Mesenchymal stem cell (in vitro differentiated cells and primary cell): ENCODE measurements around the gene C12orf57.

ENCODE experiments used
- DNase-seq: peaks from one replicate; pipeline ENCODE4 v3.0.0-alpha.2; 2013
- H2AFZ ChIP-seq: one replicate; pipeline ENCODE4 v1.6.1; 2013; ENCODE audit warnings: low read depth, mild to moderate bottlenecking, control low read depth, inconsistent platforms, low read length, moderate library complexity
- H2AK5ac ChIP-seq: 2 replicates; pipeline ENCODE4 v1.6.1; 2013; ENCODE audit warnings: low read length, moderate library complexity, mild to moderate bottlenecking, inconsistent platforms; ENCODE audit not compliant: severe bottlenecking
- H2BK120ac ChIP-seq: one replicate; pipeline ENCODE4 v1.6.1; 2013; ENCODE audit warnings: low read depth, mild to moderate bottlenecking, inconsistent platforms, low read length, moderate library complexity
- H2BK12ac ChIP-seq, 2 experiments: one replicate each; pipeline ENCODE4 v1.6.1; 2013; ENCODE audit warnings: inconsistent platforms in 2 of 2, low read length in 2 of 2, mild to moderate bottlenecking in 2 of 2, moderate library complexity in 2 of 2, control low read depth in 1 of 2
- H2BK15ac ChIP-seq: one replicate; pipeline ENCODE4 v1.6.1; 2013; ENCODE audit warnings: mild to moderate bottlenecking, low read depth, inconsistent platforms; ENCODE audit not compliant: poor library complexity, severe bottlenecking
- H2BK5ac ChIP-seq: 2 replicates; pipeline ENCODE4 v1.6.1; 2013; ENCODE audit warnings: low read depth, mild to moderate bottlenecking, low read length, control low read depth, inconsistent platforms; ENCODE audit not compliant: poor library complexity, severe bottlenecking
- H3K14ac ChIP-seq, 2 experiments: one replicate each; pipeline ENCODE4 v1.6.1; 2013; ENCODE audit warnings: inconsistent platforms in 2 of 2, low read length in 2 of 2, control low read depth in 1 of 2, mild to moderate bottlenecking in 1 of 2, moderate library complexity in 1 of 2
- H3K18ac ChIP-seq, 2 experiments: one replicate each; pipeline ENCODE4 v1.6.1; 2013; ENCODE audit warnings: inconsistent platforms in 2 of 2, low read length in 2 of 2, control low read depth in 1 of 2, low read depth in 1 of 2, mild to moderate bottlenecking in 1 of 2
- H3K23ac ChIP-seq, 2 experiments: one replicate each; pipeline ENCODE4 v1.6.1; 2013; ENCODE audit warnings: inconsistent platforms in 2 of 2, low read length in 2 of 2, mild to moderate bottlenecking in 2 of 2, moderate library complexity in 2 of 2, control low read depth in 1 of 2
- H3K27ac ChIP-seq: 2 replicates; pipeline ENCODE4 v1.5.1; 2013; ENCODE audit warnings: mild to moderate bottlenecking, moderate library complexity, low read length, control low read depth, inconsistent platforms; ENCODE audit not compliant: poor library complexity, severe bottlenecking
- H3K27me3 ChIP-seq, 2 experiments: 2 replicates each; pipeline versions ENCODE4 v1.6.1 to v1.7.0; 2013; ENCODE audit warnings: low read length in 2 of 2, mild to moderate bottlenecking in 2 of 2, moderate library complexity in 2 of 2, control low read depth in 1 of 2, inconsistent platforms in 1 of 2; ENCODE audit not compliant: control insufficient read depth in 1 of 2, insufficient read depth in 1 of 2
- H3K36me3 ChIP-seq, 2 experiments: 2 replicates each; pipeline versions ENCODE4 v1.6.1 to v1.7.0; 2013; ENCODE audit warnings: low read length in 2 of 2, control low read depth in 1 of 2, inconsistent platforms in 1 of 2, low read depth in 1 of 2, mild to moderate bottlenecking in 1 of 2; ENCODE audit not compliant: insufficient read depth in 2 of 2, control insufficient read depth in 1 of 2
- H3K4ac ChIP-seq, 2 experiments: one replicate each; pipeline ENCODE4 v1.6.1; 2013; ENCODE audit warnings: inconsistent platforms in 2 of 2, low read length in 2 of 2, mild to moderate bottlenecking in 2 of 2, moderate library complexity in 2 of 2, control low read depth in 1 of 2, low read depth in 1 of 2
- H3K4me1 ChIP-seq: 2 replicates; pipeline ENCODE4 v1.6.1; 2013; ENCODE audit warnings: low read depth, low read length, control low read depth; ENCODE audit not compliant: control insufficient read depth, insufficient read depth
- H3K4me2 ChIP-seq: 2 replicates; pipeline ENCODE4 v1.6.1; 2013; ENCODE audit warnings: low read length, mild to moderate bottlenecking, inconsistent platforms; ENCODE audit not compliant: poor library complexity, severe bottlenecking
- H3K4me3 ChIP-seq, 2 experiments: 2 replicates each; pipeline versions ENCODE4 v1.5.1 to v1.7.0; 2013; ENCODE audit warnings: low read length in 2 of 2, mild to moderate bottlenecking in 2 of 2, control low read depth in 1 of 2, low read depth in 1 of 2; ENCODE audit not compliant: insufficient read depth in 1 of 2
- H3K79me1 ChIP-seq: replicated peaks from 2 replicates; pipeline ENCODE4 v1.6.1; 2013; ENCODE audit warnings: mild to moderate bottlenecking, control low read depth, low read length, inconsistent platforms; ENCODE audit not compliant: poor library complexity, severe bottlenecking
- H3K9ac ChIP-seq: 2 replicates; pipeline ENCODE4 v1.7.0; 2013; ENCODE audit warnings: mild to moderate bottlenecking, low read length, moderate library complexity
- H3K9me3 ChIP-seq: 2 replicates; pipeline ENCODE4 v1.7.0; 2013; ENCODE audit warnings: mild to moderate bottlenecking, low read length; ENCODE audit not compliant: control insufficient read depth
- H4K8ac ChIP-seq: one replicate; pipeline ENCODE4 v1.6.1; 2013; ENCODE audit warnings: inconsistent platforms, mild to moderate bottlenecking, low read length, moderate library complexity
- H4K91ac ChIP-seq: one replicate; pipeline ENCODE4 v1.6.1; 2013; ENCODE audit warnings: mild to moderate bottlenecking, low read length, inconsistent platforms
- WGBS: methylation state at CpG from one replicate; pipeline ENCODE4 v1.1.7; 2013; ENCODE audit warnings: mixed read lengths; 5-methylcytosine and 5-hydroxymethylcytosine counted together

The C12orf57 gene

GRCh38 chr12:6974180-6974579 lies 30.4 kb downstream of the C12orf57 start:
- H3K4me2 ChIP-seq, result no peak overlapping the region
- DNase-seq, result no peak
- no peak overlapping the region for H3K23ac ChIP-seq
- H3K4ac ChIP-seq, result no peak overlapping the region
- H4K8ac ChIP-seq, result no peak overlapping the region
- peaks cover 27% of the 10 kb centered on the region for H3K79me1 ChIP-seq
- no peak overlapping the region for H3K9ac ChIP-seq
- no peak overlapping the region for H3K4me3 ChIP-seq
- no peak overlapping the region for H3K14ac ChIP-seq
- peaks cover 4% of the 10 kb centered on the region for H3K4me1 ChIP-seq
- H2AFZ ChIP-seq, result no peak overlapping the region
- H3K9me3 ChIP-seq, result no peaks in the 10 kb centered on the region
- no peaks in the 10 kb centered on the region for H3K27me3 ChIP-seq
- no peak overlapping the region for H2BK5ac ChIP-seq
- H2BK120ac ChIP-seq, result no peak overlapping the region
- H2AK5ac ChIP-seq, result no peak overlapping the region
- no peak overlapping the region for H4K91ac ChIP-seq
- H2BK15ac ChIP-seq, result no peak overlapping the region
- no peak overlapping the region for H2BK12ac ChIP-seq
- over 99% methylated on average over 6 of the region's 6 CpGs for WGBS
- H3K36me3 ChIP-seq, result peaks cover 44 to 57% of the 10 kb centered on the region in 2 experiments
- H3K18ac ChIP-seq, result no peak overlapping the region
- no peak overlapping the region for H3K27ac ChIP-seq

DNA sequence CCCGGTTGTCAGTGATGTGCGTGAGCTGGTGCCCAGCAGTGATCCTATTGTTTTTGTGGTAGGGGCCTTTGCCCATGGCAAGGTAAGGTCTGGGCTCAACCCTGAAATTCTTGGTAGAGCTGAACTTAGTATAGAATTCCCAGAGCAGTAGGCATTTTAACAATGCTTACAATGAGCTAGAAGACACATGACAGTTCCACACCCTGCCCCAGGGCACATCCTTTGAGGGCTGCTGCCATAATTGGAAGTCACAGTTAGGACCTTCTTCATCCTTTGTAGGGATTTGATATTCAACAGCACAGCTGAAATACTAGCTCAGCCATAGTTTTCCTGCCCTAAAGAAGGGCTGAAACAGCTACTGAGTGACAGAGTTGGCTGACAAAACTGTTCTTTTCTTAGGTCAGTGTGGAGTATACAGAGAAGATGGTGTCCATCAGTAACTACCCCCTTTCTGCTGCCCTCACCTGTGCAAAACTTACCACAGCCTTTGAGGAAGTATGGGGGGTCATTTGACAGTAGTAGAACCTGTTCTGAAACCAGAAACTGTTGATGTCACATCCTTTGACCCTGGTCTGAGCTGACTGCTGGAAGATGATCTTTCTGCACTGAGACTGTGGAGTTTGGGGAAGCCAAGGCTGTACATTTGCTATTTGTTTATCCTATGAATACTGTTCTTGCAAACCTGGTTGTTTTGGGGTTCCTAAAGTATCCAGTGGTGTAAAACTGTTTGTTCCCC lies 31.6 kb downstream of the C12orf57 start:
- H2BK5ac ChIP-seq, result no peak overlapping the region
- no peak overlapping the region for H3K4me3 ChIP-seq

DNA sequence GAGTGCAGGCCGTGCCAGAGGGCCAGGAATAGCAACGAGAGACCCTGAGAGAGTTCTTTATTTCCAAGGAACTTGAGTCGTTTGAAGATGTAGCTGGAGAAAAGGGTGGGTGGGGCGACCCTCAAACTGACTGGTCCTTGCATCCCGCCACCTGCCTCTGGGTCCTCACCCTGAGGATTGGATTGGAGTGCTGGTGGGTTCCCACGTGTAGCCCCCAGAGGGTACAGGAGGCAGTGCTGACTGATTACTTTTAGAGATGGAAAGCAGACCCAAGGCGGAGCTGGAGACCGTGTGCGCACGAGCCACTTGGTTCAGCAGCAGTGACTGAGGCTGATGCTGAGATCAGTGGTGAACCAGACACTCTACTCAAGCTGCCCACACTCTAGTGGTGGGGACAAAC lies 33.8 kb downstream of the C12orf57 start:
- H3K14ac ChIP-seq, result no peak overlapping the region
- no peak for DNase-seq
- no peak overlapping the region for H3K4me3 ChIP-seq
- no peak overlapping the region for H3K27ac ChIP-seq
- no peak overlapping the region for H2AFZ ChIP-seq
- H3K18ac ChIP-seq, result no peak overlapping the region
- H3K9me3 ChIP-seq, result no peaks in the 10 kb centered on the region
- no peak overlapping the region for H2BK120ac ChIP-seq
- H3K4ac ChIP-seq, result no peak overlapping the region
- peaks cover 71 to 90% of the 10 kb centered on the region in 2 experiments for H3K36me3 ChIP-seq
- H3K9ac ChIP-seq, result no peak overlapping the region
- H3K27me3 ChIP-seq, result no peaks in the 10 kb centered on the region
- H2BK12ac ChIP-seq, result no peak overlapping the region
- 93% methylated on average over 10 of the region's 10 CpGs for WGBS
- no peak overlapping the region for H3K4me2 ChIP-seq
- H3K4me1 ChIP-seq, result no peaks in the 10 kb centered on the region
- H4K8ac ChIP-seq, result no peak overlapping the region
- H2BK5ac ChIP-seq, result no peak overlapping the region
- H4K91ac ChIP-seq, result no peak overlapping the region
- no peak overlapping the region for H2BK15ac ChIP-seq
- H3K23ac ChIP-seq, result no peak overlapping the region
- H3K79me1 ChIP-seq, result peaks cover 25% of the 10 kb centered on the region
- no peak overlapping the region for H2AK5ac ChIP-seq

More for the DNA sequence above, 31.6 kb downstream of the C12orf57 start:
- no peak overlapping the region for H3K18ac ChIP-seq
- no peak overlapping the region for H4K91ac ChIP-seq
- no peak overlapping the region for H3K14ac ChIP-seq
- 98% methylated on average over 2 of the region's 2 CpGs for WGBS
- no peak overlapping the region for H2BK12ac ChIP-seq
- no peak overlapping the region for H4K8ac ChIP-seq
- no peak overlapping the region for H3K27ac ChIP-seq
- peaks cover 55 to 68% of the 10 kb centered on the region in 2 experiments for H3K36me3 ChIP-seq
- no peak overlapping the region for H2BK15ac ChIP-seq
- H2AK5ac ChIP-seq, result no peak overlapping the region
- no peak overlapping the region for H3K23ac ChIP-seq
- no peaks in the 10 kb centered on the region for H3K4me1 ChIP-seq
- no peaks in the 10 kb centered on the region for H3K27me3 ChIP-seq
- no peak overlapping the region for H3K4ac ChIP-seq
- DNase-seq, result no peak
- H2BK120ac ChIP-seq, result no peak overlapping the region
- no peak overlapping the region for H3K4me2 ChIP-seq
- no peak overlapping the region for H3K9ac ChIP-seq
- no peak overlapping the region for H2AFZ ChIP-seq
- H3K79me1 ChIP-seq, result peaks cover 27% of the 10 kb centered on the region
- no peaks in the 10 kb centered on the region for H3K9me3 ChIP-seq

DNA sequence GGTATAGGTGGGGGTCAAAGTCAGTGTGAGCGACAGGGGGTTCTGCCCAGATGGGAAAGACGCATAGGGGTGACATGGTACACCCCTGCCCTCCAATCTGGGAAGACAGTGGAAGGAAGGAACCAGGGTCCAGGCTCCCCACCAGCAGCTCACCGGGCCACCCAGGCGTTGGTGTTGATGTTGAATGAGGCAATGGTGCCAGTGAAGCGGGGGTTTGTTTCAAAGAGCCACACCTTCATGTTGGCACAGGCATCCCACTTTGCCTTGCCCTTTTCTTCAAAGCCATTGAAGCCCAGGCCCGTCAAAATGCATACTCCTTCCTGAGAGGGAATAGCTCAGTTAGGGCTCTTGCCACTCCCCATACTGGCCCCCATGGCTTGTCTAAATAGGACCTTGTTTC lies 34.4 kb downstream of the C12orf57 start:
- H3K9ac ChIP-seq, result no peak overlapping the region
- peaks cover 71 to 96% of the 10 kb centered on the region in 2 experiments for H3K36me3 ChIP-seq
- no peak overlapping the region for H2BK15ac ChIP-seq
- DNase-seq, result no peak
- H4K91ac ChIP-seq, result no peak overlapping the region
- H3K18ac ChIP-seq, result no peak overlapping the region
- H3K79me1 ChIP-seq, result peaks cover 24% of the 10 kb centered on the region
- no peaks in the 10 kb centered on the region for H3K9me3 ChIP-seq
- no peak overlapping the region for H3K14ac ChIP-seq
- no peak overlapping the region for H2BK5ac ChIP-seq
- no peak overlapping the region for H3K4ac ChIP-seq
- H3K27me3 ChIP-seq, result no peaks in the 10 kb centered on the region
- no peak overlapping the region for H3K4me2 ChIP-seq
- WGBS, result 94% methylated on average over 6 of the region's 6 CpGs
- H3K27ac ChIP-seq, result no peak overlapping the region
- H4K8ac ChIP-seq, result no peak overlapping the region
- no peak overlapping the region for H2BK120ac ChIP-seq
- H3K23ac ChIP-seq, result no peak overlapping the region
- H2BK12ac ChIP-seq, result no peak overlapping the region
- no peak overlapping the region for H2AK5ac ChIP-seq
- H3K4me1 ChIP-seq, result no peaks in the 10 kb centered on the region
- H3K4me3 ChIP-seq, result no peak overlapping the region
- no peak overlapping the region for H2AFZ ChIP-seq
